Measurements from ENCODE around the gene IFNAR1. TPM values are rescaled to one million over a fixed set of nuclear protein-coding genes. Genes with fewer than 3 reads are reported as not detected.

The IFNAR1 gene
- total RNA-seq, 1 experiment from 2014 or later = 20.4 TPM

- intact Hi-C loops (cut with micrococcal nuclease; ENCODE audit: unreplicated experiment) = no loop called here
- no peaks in the 10 kb centered on the region for H3K27me3 Mint-ChIP-seq (ENCODE audit: insufficient read depth, unreplicated experiment)
- TF ChIP-seq, protein P1, sequence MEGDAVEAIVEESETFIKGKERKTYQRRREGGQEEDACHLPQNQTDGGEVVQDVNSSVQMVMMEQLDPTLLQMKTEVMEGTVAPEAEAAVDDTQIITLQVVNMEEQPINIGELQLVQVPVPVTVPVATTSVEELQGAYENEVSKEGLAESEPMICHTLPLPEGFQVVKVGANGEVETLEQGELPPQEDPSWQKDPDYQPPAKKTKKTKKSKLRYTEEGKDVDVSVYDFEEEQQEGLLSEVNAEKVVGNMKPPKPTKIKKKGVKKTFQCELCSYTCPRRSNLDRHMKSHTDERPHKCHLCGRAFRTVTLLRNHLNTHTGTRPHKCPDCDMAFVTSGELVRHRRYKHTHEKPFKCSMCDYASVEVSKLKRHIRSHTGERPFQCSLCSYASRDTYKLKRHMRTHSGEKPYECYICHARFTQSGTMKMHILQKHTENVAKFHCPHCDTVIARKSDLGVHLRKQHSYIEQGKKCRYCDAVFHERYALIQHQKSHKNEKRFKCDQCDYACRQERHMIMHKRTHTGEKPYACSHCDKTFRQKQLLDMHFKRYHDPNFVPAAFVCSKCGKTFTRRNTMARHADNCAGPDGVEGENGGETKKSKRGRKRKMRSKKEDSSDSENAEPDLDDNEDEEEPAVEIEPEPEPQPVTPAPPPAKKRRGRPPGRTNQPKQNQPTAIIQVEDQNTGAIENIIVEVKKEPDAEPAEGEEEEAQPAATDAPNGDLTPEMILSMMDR (IDR thresholded peaks at IDR 0.05; ENCODE audit: insufficient read depth in 1 of 2, low read depth in 1 of 2, low read length in 1 of 2, severe bottlenecking in 1 of 2, unreplicated experiment in 1 of 2) = no peak
- no peaks in the 10 kb centered on the region for H3K36me3 Mint-ChIP-seq (ENCODE audit: insufficient read depth, unreplicated experiment)
- H3K36me3 ChIP-seq (ENCODE audit: control insufficient read depth, insufficient read depth, low read length) = no peaks in the 10 kb centered on the region
- peak overlapping the region; percentile 17 for H3K27ac Mint-ChIP-seq (ENCODE audit: unreplicated experiment)
- POLR2A ChIA-PET = interaction anchor here (0.6 kb wide), 1 partner anchor 572 kb away, joined by 3 read pairs; no protein-coding TSS in a partner anchor
- peak overlapping the region; percentile 31 for H3K4me3 ChIP-seq (ENCODE audit: low read depth, low read length)
- H3K4me1 ChIP-seq = peaks cover 29% of the 10 kb centered on the region
- DNase-seq = peak; percentile 53 to 78
- CTCF ChIA-PET = interaction anchor here (0.7 kb wide), 1 partner anchor 22 kb away, joined by 3 read pairs; no protein-coding TSS in a partner anchor
- no TSS peak for BruUV-seq (replicated peaks)
- no peaks in the 10 kb centered on the region for H3K9me3 Mint-ChIP-seq (ENCODE audit: unreplicated experiment)
- no peaks in the 10 kb centered on the region for H3K27me3 ChIP-seq (replicated peaks; ENCODE audit: control insufficient read depth, insufficient read depth, low read length)
- peak overlapping the region; percentile 59 for H3K4me3 Mint-ChIP-seq (ENCODE audit: unreplicated experiment)
- H3K4me1 Mint-ChIP-seq (ENCODE audit: low read depth, unreplicated experiment) = no peaks in the 10 kb centered on the region
- no peaks in the 10 kb centered on the region for H3K9me3 ChIP-seq
These were observed 58.5 kb downstream of the IFNAR1 start for GRCh38 chr21:33383056-33383888.

DNA sequence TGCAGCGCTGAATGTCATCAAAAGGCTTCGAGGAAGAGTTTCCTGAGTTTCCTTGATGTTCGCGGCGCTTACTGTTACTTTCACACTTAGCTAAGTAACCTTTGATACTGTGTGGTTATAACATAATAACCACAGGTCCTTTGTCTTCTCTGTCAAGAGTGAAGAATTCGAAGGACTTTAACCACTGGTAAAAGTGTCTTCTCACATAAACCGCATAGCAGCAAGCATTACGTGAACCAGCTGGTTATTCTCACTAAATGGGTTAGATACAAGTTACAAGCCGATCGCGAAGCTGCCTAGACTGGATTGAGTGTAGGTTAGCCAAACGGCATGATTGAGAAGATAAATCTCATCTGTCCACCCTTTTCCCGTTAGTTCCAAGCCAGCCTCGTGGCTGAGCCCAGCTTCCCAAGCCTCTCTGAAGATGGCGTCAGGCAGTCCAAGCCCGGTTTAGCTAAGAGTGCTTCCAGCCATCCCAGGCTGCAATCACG, 60.1 kb downstream of the IFNAR1 start:
- ChIA-PET POLR2A (no interaction called here), CTCF (interaction anchor here (0.9 kb wide), 1 partner anchor 60 kb away, joined by 3 read pairs; no protein-coding TSS in a partner anchor)
- Histone ChIP-seq H3K4me3 (ENCODE audit: low read depth, low read length) (no peak overlapping the region), H3K9me3 (no peaks in the 10 kb centered on the region), H3K27me3 (replicated peaks; ENCODE audit: control insufficient read depth, insufficient read depth, low read length) (no peaks in the 10 kb centered on the region), H3K36me3 (ENCODE audit: control insufficient read depth, insufficient read depth, low read length) (no peaks in the 10 kb centered on the region), H3K4me1 (peaks cover 29% of the 10 kb centered on the region)
- BruUV-seq (replicated peaks) = no TSS peak
- Mint-ChIP-seq H3K27ac (ENCODE audit: unreplicated experiment) (peak overlapping the region; percentile 32), H3K9me3 (ENCODE audit: unreplicated experiment) (no peaks in the 10 kb centered on the region), H3K36me3 (ENCODE audit: insufficient read depth, unreplicated experiment) (no peaks in the 10 kb centered on the region), H3K4me3 (ENCODE audit: unreplicated experiment) (no peak overlapping the region), H3K4me1 (ENCODE audit: low read depth, unreplicated experiment) (no peaks in the 10 kb centered on the region), H3K27me3 (ENCODE audit: insufficient read depth, unreplicated experiment) (no peaks in the 10 kb centered on the region)
- TF ChIP-seq, protein P1 (IDR thresholded peaks at IDR 0.05; ENCODE audit: insufficient read depth in 1 of 2, low read depth in 1 of 2, low read length in 1 of 2, severe bottlenecking in 1 of 2, unreplicated experiment in 1 of 2) = no peak
- DNase-seq = no peak
- intact Hi-C loops (cut with micrococcal nuclease; ENCODE audit: unreplicated experiment) = no loop called here

DNA sequence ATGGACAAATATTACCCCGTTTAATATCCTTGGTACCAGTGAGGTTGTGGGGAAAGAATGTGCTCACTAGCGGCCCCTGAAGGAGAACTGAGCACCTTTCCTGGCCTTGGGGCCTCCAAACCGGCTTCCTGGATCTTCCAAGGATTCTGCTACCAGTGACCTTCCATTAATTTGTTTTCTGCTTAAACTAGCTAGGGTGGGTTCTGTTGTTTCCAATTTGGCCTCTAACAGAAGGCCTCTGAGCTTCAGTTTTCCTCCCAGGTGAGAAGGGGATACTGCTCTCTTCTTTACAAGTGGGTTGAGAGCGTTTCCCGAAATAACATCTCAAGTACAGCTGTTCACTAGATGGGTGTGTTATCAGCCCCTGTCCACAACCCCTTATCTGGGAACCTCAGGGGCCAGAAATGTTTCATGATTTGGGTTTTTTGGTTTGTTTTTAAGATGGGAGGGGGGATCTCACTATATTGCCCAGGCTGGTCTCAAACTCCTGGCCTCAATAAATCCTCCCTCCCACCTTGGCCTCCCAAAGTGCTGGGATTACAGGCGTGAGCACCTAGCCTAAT, 61.5 kb downstream of the IFNAR1 start:
- Mint-ChIP-seq H3K27me3 (ENCODE audit: insufficient read depth, unreplicated experiment) (no peaks in the 10 kb centered on the region), H3K4me1 (ENCODE audit: low read depth, unreplicated experiment) (no peaks in the 10 kb centered on the region), H3K36me3 (ENCODE audit: insufficient read depth, unreplicated experiment) (no peaks in the 10 kb centered on the region), H3K4me3 (ENCODE audit: unreplicated experiment) (no peak overlapping the region), H3K9me3 (ENCODE audit: unreplicated experiment) (no peaks in the 10 kb centered on the region), H3K27ac (ENCODE audit: unreplicated experiment) (no peak overlapping the region)
- Histone ChIP-seq H3K4me3 (ENCODE audit: low read depth, low read length) (no peak overlapping the region), H3K4me1 (peaks cover 25% of the 10 kb centered on the region), H3K36me3 (ENCODE audit: control insufficient read depth, insufficient read depth, low read length) (no peaks in the 10 kb centered on the region), H3K27me3 (replicated peaks; ENCODE audit: control insufficient read depth, insufficient read depth, low read length) (no peaks in the 10 kb centered on the region), H3K9me3 (no peaks in the 10 kb centered on the region)
- TF ChIP-seq, protein P1 (IDR thresholded peaks at IDR 0.05; ENCODE audit: insufficient read depth in 1 of 2, low read depth in 1 of 2, low read length in 1 of 2, severe bottlenecking in 1 of 2, unreplicated experiment in 1 of 2) = no peak
- CTCF ChIA-PET = no interaction called here
- intact Hi-C loops (cut with micrococcal nuclease; ENCODE audit: unreplicated experiment) = no loop called here
- DNase-seq = no peak
- BruUV-seq (replicated peaks) = no TSS peak
- POLR2A ChIA-PET = no interaction called here
